AG04450 (cell line): ENCODE measurements around the gene PCSK6. TPM values are rescaled to one million over a fixed set of nuclear protein-coding genes. Genes with fewer than 3 reads are reported as not detected.

Source experiments
- CTCF ChIA-PET: fragments of 300-600, 350-600 bp; formaldehyde crosslinking; extraction: SDS; loops from one replicate; lab custom pipeline; 2022; ENCODE audit warnings: antibody characterized with exemption, inconsistent platforms; lab: Charles Lee
- POLR2A ChIA-PET: fragments of 350-600 bp; formaldehyde crosslinking; extraction: SDS; loops from one replicate; lab custom pipeline; 2021; ENCODE audit warnings: antibody characterized with exemption, inconsistent platforms; lab: Yijun Ruan, JAX
- DNase-seq: peaks from one replicate; pipeline ENCODE4 v3.0.0-alpha.2; 2011; ENCODE audit warnings: low read depth, low spot score
- H3K27ac ChIP-seq: one replicate; pipeline ENCODE4 v1.5.1; 2012; ENCODE audit warnings: low read depth, low read length, control low read depth
- H3K27me3 ChIP-seq: one replicate; pipeline ENCODE4 v1.6.0; 2012; ENCODE audit warnings: low read length; ENCODE audit not compliant: control insufficient read depth, insufficient read depth
- H3K4me3 ChIP-seq: 2 replicates; pipeline ENCODE4 v1.5.1; 2011; ENCODE audit warnings: mild to moderate bottlenecking, low read depth, low read length, control low read depth
- H3K9me3 ChIP-seq: 2 replicates; pipeline ENCODE4 v1.5.1; 2012; ENCODE audit warnings: low read length; ENCODE audit not compliant: control insufficient read depth, insufficient read depth
- CTCF ChIP-seq: IDR thresholded peaks from 2 replicates; pipeline ENCODE4 v1.5.1; 2011; ENCODE audit warnings: low read depth, low read length, control low read depth, inconsistent platforms
- polyA plus RNA-seq: library from polyadenylated mRNA; depleted of rRNA; stranded (reverse); fragments of >200 nt; gene quantifications from 2 replicates; pipeline ENCODE4 v1.2.3, GENCODE V29; 2011

PCSK6 gene
- polyA plus RNA-seq, 1 experiment, result 0.06 TPM

- no peak overlapping the region for H3K4me3 ChIP-seq
- H3K27me3 ChIP-seq, result no peaks in the 10 kb centered on the region
- H3K27ac ChIP-seq, result no peak overlapping the region
- TF ChIP-seq CTCF, result no peak
- no peak for DNase-seq
- POLR2A ChIA-PET, result no interaction called here
- H3K9me3 ChIP-seq, result no peaks in the 10 kb centered on the region; the same call in 1 of the 2 replicates
- CTCF ChIA-PET, result interaction anchor here (0.5 kb wide), 1 partner anchor 336 kb away, joined by 3 read pairs; no protein-coding TSS in a partner anchor
Observed at GRCh38 chr15:101461097-101461496, 28.4 kb downstream of the PCSK6 start.

- no peak overlapping the region for H3K4me3 ChIP-seq
- no peak for TF ChIP-seq CTCF
- DNase-seq, result no peak
- peaks cover 2% of the 10 kb centered on the region for H3K27me3 ChIP-seq
- ChIA-PET POLR2A (no interaction called here), CTCF (no interaction called here)
- no peaks in the 10 kb centered on the region for H3K9me3 ChIP-seq
- H3K27ac ChIP-seq, result no peak overlapping the region
Observed at GRCh38 chr15:101459579-101460300, 29.8 kb downstream of the PCSK6 start.

- CTCF ChIA-PET, result no interaction called here
- Histone ChIP-seq H3K9me3 (no peaks in the 10 kb centered on the region), H3K27me3 (peaks cover 2% of the 10 kb centered on the region), H3K27ac (no peak overlapping the region), H3K4me3 (no peak overlapping the region)
- POLR2A ChIA-PET, result no interaction called here
- DNase-seq, result no peak
- no peak for TF ChIP-seq CTCF
Observed at GRCh38 chr15:101458908-101459578, 30.5 kb downstream of the PCSK6 start.

- POLR2A ChIA-PET, result no interaction called here
- Histone ChIP-seq H3K4me3 (no peak overlapping the region), H3K27me3 (peaks cover 7% of the 10 kb centered on the region), H3K27ac (no peak overlapping the region), H3K9me3 (no peaks in the 10 kb centered on the region; the same call in 1 of the 2 replicates)
- no peak for TF ChIP-seq CTCF
- CTCF ChIA-PET, result no interaction called here
- no peak for DNase-seq
Observed at GRCh38 chr15:101458158-101458900, 31.2 kb downstream of the PCSK6 start.
